NCI-H510A treated with DMSO at 0.1 percent for 48 hours (cell line): ENCODE results near the gene SKP2.

ENCODE experiments used
- DNase-seq: peaks from one replicate; lab custom pipeline; 2025; lab: John Stamatoyannopoulos, UW

The SKP2 gene

DNA sequence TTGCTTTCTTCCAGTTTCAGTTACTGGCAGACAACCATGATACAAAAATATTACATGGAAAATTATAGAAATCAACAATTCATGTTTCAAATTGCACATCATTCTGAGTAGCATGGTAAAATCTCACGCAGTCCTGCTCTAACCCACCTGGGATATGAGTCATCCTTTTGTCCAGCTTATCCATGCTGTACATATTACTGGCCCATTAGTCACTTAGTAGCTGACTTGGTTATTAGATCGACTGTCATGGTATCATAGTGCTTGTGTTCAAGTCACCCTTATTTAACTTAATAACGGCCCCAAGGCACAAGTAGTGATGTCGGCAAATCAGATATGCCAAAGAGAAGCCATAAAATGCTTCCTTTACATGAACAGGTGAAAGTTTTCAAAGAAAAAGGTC lies 48.6 kb downstream of the SKP2 start:
- DNase-seq, result no peak

DNA sequence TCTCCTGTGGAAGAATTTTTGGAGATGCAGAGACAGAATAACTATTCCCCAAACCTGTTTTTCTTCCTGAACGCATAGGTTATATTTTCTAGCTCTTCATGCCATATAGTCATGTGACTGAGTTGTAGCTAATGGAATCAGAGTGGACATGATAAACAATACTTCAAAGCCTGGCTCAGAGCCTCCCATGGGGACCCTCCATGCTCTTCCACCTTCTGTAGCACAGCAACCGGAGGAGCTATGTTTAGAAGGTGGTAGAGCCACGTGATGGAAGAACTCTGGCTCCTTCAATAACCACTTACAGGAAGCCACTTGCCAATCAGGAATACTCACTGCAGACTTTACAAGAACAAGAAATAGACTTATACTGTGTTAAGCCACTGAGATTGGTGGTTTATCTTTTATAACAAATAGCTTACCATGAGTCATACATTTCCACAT lies 50.6 kb downstream of the SKP2 start:
- no peak for DNase-seq

DNA sequence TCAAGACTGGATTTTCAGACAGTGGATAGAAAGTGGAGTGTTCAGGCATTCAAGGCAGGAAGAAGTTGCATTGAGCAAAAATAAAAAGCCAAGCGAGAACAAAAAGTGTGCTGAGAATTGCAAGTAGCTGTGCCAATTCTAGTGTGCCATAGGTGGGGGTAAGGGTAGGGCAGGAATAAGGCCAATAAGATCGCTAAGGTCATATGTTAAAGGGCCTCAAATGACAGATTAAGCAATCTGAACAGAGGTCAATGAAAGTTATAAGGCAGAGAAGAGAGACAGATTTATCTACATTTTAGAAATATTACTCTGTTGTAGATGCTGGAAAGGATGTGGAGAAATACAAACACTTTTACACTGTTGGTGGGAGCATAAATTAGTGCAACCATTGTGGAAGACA lies 53.4 kb downstream of the SKP2 start:
- no peak for DNase-seq

DNA sequence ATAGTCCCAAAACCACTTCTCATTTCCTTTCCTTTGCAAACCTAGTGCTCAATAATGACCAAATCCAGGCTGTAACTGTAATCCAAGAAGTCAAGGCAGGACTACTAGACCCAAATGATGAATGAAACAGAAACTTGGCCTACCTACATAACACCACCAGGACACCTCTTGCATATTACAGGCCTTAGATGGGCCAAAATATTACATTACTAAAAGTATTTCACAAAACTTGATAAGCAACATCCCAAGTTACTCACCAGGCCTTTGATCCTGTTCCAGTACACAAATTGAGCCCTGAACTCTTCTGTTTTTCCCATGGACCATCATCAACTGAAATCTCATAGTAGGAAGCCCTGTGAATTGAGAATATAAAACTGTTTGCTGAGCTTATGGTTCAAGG lies 55.0 kb downstream of the SKP2 start:
- DNase-seq, result no peak

DNA sequence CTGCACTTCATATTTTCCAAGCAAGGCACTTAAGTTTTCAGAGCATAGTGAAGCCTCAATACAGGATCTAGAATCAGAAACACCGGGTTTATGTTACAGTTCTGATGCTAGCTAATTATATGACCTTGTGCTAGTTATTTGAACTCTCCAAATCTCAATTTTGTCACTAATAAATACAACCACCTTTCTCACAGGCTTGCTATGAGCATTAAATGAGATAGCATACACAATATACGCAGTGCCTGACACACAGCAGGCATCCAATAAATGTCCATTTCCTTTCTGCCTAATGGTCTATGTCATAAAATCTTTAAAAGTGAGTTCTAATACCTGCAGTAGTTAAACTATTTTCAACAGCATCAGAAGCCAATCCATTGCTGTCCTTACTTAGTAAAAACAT lies 56.9 kb downstream of the SKP2 start:
- DNase-seq, result no peak

DNA sequence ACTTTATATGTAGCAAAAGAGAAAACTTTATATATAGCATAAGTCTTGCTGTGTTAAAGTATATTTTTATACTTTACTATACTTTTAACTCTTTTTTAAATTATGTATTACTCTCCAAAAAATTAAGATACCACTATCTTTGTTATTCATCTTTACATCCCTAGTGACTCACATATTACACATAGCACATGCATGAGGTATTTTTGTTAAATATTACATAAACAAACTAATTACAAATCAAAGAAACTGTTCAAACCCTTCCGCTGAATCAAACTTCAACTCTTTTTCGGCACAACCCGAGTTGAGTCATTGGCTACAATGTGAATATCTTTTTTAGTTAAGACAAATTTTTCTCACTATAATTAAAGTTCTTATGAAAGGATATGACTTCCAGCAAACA lies 57.8 kb downstream of the SKP2 start:
- no peak for DNase-seq

DNA sequence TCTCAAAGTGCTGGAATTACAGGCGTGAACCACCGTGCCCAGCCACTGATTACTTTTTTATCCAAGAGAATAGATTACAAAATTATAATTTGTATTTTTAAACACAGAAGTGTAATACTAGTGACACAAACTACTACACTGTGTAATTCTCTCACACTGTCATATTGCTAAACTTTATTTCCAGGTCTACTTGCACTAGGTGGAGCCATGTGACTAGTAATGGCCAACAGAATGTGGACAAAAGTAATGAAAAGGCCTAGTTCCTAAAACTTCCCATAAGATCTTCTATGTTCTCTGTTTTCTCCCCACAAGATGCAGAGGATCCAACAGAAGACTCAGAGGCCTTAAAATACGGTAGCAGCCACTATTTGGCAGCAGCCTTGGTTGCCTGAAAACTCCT lies 62.5 kb downstream of the SKP2 start:
- no peak for DNase-seq

DNA sequence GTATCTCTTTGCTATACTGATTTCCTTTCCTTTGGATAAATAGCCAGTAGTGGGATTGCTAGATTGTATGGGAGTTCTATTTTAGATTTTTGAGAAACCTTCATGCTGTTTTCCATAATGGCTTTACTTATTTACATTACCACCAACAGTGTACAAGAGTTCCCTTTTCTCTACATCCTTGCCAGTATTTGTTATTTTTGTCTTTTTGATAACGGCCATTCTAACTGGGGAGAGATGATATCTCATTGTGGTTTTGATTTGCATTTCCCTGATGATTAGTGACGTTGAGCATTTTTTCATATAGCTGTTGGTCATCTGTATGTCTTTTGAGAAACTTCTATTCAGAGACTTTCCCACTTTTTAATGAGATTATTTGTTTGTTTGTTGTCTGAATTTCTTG lies 64.0 kb downstream of the SKP2 start:
- no peak for DNase-seq

DNA sequence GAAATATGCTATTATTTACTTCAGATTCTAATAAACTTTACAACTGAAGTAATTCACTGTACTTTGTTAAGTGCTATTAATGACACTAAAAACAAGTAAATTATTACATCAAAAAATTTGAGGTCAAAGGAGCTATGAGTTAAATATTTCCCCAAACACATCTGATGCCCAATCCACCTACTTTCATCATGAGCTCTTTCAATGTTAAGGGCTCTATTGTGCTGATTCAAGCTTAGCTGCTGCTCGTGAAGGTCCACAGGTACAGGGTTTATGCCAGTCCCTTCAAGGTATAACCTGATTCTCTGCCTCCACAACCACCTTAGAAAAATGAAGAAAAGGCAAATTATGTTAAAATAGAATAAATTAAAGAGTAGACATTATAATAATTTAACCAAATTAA lies 65.7 kb downstream of the SKP2 start:
- DNase-seq, result no peak

DNA sequence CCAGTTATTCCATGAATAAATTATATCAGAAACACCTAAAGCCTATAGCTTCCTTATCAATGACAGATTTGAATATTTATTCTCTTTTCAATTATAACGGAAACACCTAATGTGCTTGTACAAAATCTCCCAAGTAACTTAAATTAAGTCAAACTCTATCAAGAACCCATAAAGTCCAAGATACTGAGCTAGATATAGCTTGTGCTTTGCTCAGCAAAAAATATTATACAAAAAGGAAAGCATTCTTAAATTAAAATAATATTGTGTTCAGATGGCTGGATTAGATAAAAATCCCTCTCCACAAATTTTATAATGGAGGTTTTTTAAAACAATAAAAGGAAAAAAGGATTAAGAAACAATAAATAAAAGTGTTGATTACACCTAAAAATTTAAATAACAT lies 66.1 kb downstream of the SKP2 start:
- no peak for DNase-seq

DNA sequence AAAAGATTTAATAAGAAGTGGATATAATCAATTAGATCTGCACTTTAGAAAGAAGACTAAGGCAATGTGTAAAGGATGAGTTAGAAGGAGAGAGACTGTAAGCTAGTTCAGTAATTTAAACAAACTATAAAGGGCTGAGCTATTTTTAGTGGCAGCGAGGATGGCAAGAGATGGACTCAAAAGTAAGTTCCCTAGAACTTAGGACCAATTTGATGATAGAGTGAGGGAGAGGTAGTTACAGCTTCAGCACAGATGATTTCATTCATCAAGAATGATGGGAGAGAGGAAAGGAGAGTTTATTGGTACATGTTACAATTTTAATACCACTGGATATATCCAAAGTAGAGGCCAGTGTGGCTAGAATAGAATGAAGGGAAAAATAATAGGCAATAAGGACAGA lies 70.7 kb downstream of the SKP2 start:
- DNase-seq, result no peak

DNA sequence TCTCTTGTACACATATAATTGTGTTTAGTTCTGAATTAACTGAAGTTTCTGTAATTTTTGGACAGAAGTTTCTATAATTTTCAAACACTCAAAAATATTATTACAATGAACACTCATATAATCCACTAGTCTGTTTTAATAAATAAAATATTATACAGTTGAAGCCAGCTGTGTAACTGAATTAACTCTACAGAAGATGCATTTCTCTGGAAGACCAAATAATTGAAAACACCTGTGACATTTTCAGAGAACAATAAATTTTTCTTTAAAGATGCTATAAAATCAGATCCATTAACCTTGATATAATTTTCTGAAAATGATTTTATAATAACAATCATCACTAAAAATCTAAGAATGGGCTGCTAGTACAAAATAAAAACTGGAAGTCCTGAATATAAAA lies 75.1 kb downstream of the SKP2 start:
- no peak for DNase-seq

DNA sequence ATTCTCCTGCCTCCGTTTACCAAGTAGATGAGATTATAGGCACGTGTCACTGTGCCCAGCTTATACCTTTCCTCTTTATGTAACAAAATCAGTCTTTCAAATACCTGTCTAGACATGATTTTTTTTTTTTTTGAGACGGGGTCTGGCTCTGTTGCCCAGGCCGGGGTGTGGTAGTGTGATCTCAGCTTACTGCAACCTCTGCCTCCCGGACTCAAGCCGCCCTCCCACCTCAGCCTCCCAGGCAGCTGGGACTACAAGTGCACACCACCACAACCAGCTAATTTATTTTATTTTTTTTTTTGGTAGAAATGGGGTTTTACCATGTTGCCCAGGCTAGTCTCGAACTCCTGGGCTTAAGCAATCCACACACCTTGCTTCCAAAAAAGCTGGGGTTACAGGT lies 76.6 kb downstream of the SKP2 start:
- DNase-seq, result no peak

DNA sequence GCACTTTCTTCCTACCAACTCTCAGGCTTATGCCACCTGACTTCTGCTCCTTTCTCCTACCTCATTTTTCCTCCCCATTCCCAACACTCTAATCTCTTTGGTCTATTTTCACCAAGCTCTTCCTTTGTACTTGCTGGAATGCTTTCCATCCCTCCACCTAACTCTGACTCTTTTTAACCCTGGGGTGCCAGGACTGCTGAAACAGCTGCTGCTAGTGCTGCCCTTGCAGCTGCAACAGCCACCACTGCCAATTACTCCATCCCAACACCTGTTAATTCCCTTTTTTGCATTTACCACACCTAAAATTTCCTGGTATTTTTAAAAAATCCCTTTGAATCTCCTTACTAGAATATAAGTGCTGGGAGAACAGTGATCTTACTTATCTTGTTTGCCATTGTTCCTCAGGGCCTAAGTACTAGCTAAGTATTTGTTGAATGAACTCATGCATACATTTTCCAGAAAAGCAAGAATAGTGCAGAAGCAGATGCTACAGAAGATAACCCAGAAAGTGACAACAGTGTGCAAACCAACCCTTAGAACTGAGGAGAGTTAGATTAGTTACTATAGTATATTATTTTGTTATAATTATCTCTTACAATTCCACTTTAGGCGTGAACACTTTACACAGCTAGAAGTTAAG lies 78.4 kb downstream of the SKP2 start:
- no peak for DNase-seq

DNA sequence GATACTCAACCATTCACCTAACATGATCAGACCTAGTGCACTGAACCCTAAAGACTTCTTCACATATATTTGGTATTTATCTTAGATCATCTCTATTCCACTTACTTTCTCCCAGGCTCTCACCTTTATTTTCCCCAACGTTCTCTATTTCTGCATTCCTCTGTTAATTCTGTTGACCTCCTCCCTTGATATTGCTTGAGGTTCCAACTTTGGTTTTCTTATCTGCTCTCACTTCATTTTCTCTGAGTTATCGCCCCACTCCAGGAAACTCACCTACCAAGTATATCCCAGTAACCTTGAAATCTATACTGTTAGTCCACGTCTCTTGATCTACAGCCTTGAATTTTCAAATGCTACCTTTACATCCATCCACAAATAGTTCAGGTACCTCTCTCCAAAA lies 80.6 kb downstream of the SKP2 start:
- no peak for DNase-seq
